Esophagus squamous epithelium (tissue), 5 donors: Measurements from ENCODE around the gene AP3B1. TPM values are rescaled to one million over a fixed set of nuclear protein-coding genes. Genes with fewer than 3 reads are reported as not detected.

Experiments used
- DNase-seq: peaks from one replicate; lab custom pipeline; 2025; lab: John Stamatoyannopoulos, UW
- H3K27ac ChIP-seq, 4 donors: fragments of 200-600 bp; sonication (generic); one replicate each; pipeline ENCODE4 v1.5.1; 2016 to 2019; ENCODE audit warnings: mild to moderate bottlenecking in 1 of 4
- H3K27me3 ChIP-seq, 4 donors: fragments of 200-600 bp; sonication (generic); 1 replicate in 3 of 4; 2 replicates in 1 of 4; pipeline versions ENCODE4 v1.5.1 to v1.6.0; 2017 to 2021; ENCODE audit warnings: antibody characterized with exemption in 1 of 4
- H3K36me3 ChIP-seq, 3 donors: fragments of 200-600 bp; sonication (generic); one replicate each; pipeline ENCODE4 v1.5.1; 2016 to 2019
- H3K4me1 ChIP-seq, 3 donors: fragments of 200-600 bp; sonication (generic); one replicate each; pipeline ENCODE4 v1.5.1; 2017 to 2019
- H3K4me3 ChIP-seq, 4 donors: fragments of 200-600 bp; sonication (generic); 1 replicate in 3 of 4; 2 replicates in 1 of 4; pipeline ENCODE4 v1.5.1; 2016 to 2019; ENCODE audit warnings: mild to moderate bottlenecking in 2 of 4, moderate library complexity in 1 of 4
- H3K9me3 ChIP-seq, 3 donors: fragments of 200-600 bp; sonication (generic); one replicate each; pipeline ENCODE4 v1.5.1; 2016 to 2019
- CTCF ChIP-seq, 6 experiments: fragments of 450-650 bp in 4 of 6; fragments of 200-600 bp in 2 of 6; sonication (generic) in 2 of 6; IDR thresholded peaks; one replicate each; pipeline ENCODE4 v1.5.1; 2016 to 2019; ENCODE audit warnings: antibody characterized with exemption in 6 of 6, mild to moderate bottlenecking in 4 of 6, moderate library complexity in 4 of 6
- POLR2A ChIP-seq, 4 donors: fragments of 450-650 bp; IDR thresholded peaks; one replicate each; pipeline ENCODE4 v1.6.1; 2017; ENCODE audit warnings: antibody characterized with exemption in 4 of 4, mild to moderate bottlenecking in 4 of 4, moderate library complexity in 3 of 4
- WGBS, 2 donors: methylation state at CpG; one replicate each; pipeline ENCODE4 v1.1.5; 2018; 5-methylcytosine and 5-hydroxymethylcytosine counted together
- intact Hi-C: fragments of 100-400 bp; cut with DNase I; formaldehyde crosslinking; loops from one replicate; pipeline ENCODE4 v1.15.0; 2022
- total RNA-seq, 4 donors: library from RNA; depleted of rRNA; stranded (reverse); fragments of >200 nt; gene quantifications; one replicate each; pipeline ENCODE4 v1.1.0, GENCODE V29; 2016
- donor health status: DM: yes; HTN: yes; CAD: no.

The AP3B1 gene
- total RNA-seq, 4 donors from 2014 or later: 30.7 to 48.5 (median 41.9) TPM

- intact Hi-C loops: no loop called here
- Histone ChIP-seq H3K4me3 (no peak overlapping the region), H3K9me3 (no peaks in the 10 kb centered on the region), H3K4me1 (no peaks in the 10 kb centered on the region), H3K27ac (no peak overlapping the region), H3K36me3 (peaks cover 0 to 16% (median 0%) of the 10 kb centered on the region in 3 donors), H3K27me3 (no peaks in the 10 kb centered on the region)
- TF ChIP-seq CTCF (IDR thresholded peaks at IDR 0.05) (no peak), POLR2A (IDR thresholded peaks at IDR 0.05) (no peak)
- 96 to 97% methylated on average over 2 of the region's 2 CpGs for WGBS, 2 donors
- no peak for DNase-seq
These were observed 51.4 kb downstream of the AP3B1 start for GRCh38 chr5:78243091-78243490.

DNA sequence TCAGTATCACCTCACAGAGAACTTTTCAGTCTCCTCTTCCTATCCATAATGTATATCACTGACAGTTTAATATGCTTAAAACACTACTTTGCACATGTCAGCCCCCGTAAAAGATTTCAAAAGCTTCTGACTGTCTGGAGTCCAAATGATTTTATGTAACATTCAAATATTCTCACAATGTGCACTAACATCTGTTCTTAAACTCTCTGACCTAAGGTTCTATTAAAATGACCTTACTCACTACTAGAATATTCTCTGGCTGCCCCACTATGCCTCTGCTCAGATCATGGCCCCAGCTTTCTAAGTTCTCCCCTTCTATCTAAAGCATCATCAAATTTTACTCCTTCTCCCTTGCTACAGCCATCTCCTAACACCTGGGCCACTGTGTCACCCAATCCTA, 52.5 kb downstream of the AP3B1 start:
- TF ChIP-seq POLR2A (IDR thresholded peaks at IDR 0.05) (no peak), CTCF (IDR thresholded peaks at IDR 0.05) (no peak)
- peaks cover 0 to 26% (median 0%) of the 10 kb centered on the region in 3 donors for H3K36me3 ChIP-seq
- intact Hi-C loops: no loop called here
- H3K4me1 ChIP-seq: no peaks in the 10 kb centered on the region
- H3K27ac ChIP-seq: no peak overlapping the region
- WGBS, 2 donors: 83 to 93% methylated on average over 1 of the region's 1 CpG
- H3K27me3 ChIP-seq: no peaks in the 10 kb centered on the region
- H3K9me3 ChIP-seq: no peaks in the 10 kb centered on the region
- no peak overlapping the region for H3K4me3 ChIP-seq
- no peak for DNase-seq

- H3K27me3 ChIP-seq: no peaks in the 10 kb centered on the region
- WGBS, 2 donors: 96% methylated on average over 3 of the region's 3 CpGs
These were observed 56.6 kb downstream of the AP3B1 start for GRCh38 chr5:78237911-78238310.

GRCh38 chr5:78236046-78236445, 58.5 kb downstream of the AP3B1 start:
- H3K27ac ChIP-seq: no peak overlapping the region
- H3K9me3 ChIP-seq: no peaks in the 10 kb centered on the region
- no peaks in the 10 kb centered on the region for H3K27me3 ChIP-seq
- peaks cover 0 to 26% (median 0%) of the 10 kb centered on the region in 3 donors for H3K36me3 ChIP-seq
- intact Hi-C loops: no loop called here
- no peak overlapping the region for H3K4me3 ChIP-seq
- 82 to 83% methylated on average over 2 of the region's 2 CpGs for WGBS, 2 donors
- DNase-seq: no peak
- TF ChIP-seq CTCF (IDR thresholded peaks at IDR 0.05): no peak
- TF ChIP-seq POLR2A (IDR thresholded peaks at IDR 0.05): no peak
- peaks cover 0 to 19% (median 0%) of the 10 kb centered on the region in 3 donors for H3K4me1 ChIP-seq

More at GRCh38 chr5:78237911-78238310, 56.6 kb downstream of the AP3B1 start:
- no peaks in the 10 kb centered on the region for H3K9me3 ChIP-seq
- H3K4me1 ChIP-seq: peaks cover 0 to 4% (median 0%) of the 10 kb centered on the region in 3 donors
- no peak for TF ChIP-seq CTCF (IDR thresholded peaks at IDR 0.05)
- TF ChIP-seq POLR2A (IDR thresholded peaks at IDR 0.05): no peak
- peaks cover 0 to 26% (median 0%) of the 10 kb centered on the region in 3 donors for H3K36me3 ChIP-seq
- DNase-seq: no peak
- intact Hi-C loops: no loop called here
- no peak overlapping the region for H3K4me3 ChIP-seq
- no peak overlapping the region for H3K27ac ChIP-seq

DNA sequence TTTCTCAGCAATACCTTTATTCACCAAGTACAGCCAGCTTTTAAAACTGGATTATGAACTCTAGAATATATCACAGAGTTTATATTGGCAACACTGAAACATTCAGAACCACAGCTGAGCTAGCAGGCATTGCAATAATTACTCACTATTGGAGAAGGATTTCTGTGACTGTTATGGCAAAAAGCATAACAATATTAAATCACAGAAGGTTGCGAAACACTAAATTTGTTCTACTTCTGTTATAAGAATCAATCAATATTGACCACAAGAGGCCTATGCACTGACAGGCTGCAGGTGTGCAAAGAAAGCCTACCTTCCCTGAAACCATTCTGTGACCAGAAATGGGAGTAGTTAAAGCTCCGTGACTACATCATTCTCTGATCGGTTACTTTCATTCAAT, 59.2 kb downstream of the AP3B1 start:
- TF ChIP-seq POLR2A (IDR thresholded peaks at IDR 0.05) (no peak), CTCF (IDR thresholded peaks at IDR 0.05) (no peak)
- Histone ChIP-seq H3K4me1 (peaks cover 0 to 19% (median 0%) of the 10 kb centered on the region in 3 donors), H3K27me3 (no peaks in the 10 kb centered on the region), H3K36me3 (peaks cover 0 to 26% (median 0%) of the 10 kb centered on the region in 3 donors), H3K27ac (no peak overlapping the region), H3K9me3 (no peaks in the 10 kb centered on the region), H3K4me3 (no peak overlapping the region)
- intact Hi-C loops: no loop called here
- 71 to 76% methylated on average over 3 of the region's 3 CpGs for WGBS, 2 donors
- DNase-seq: no peak
